HEK293 (cell line): ENCODE measurements around the gene DPYD.

Experiments
- BCL11A ChIP-seq: fragments of 450-650 bp; formaldehyde crosslinking; IDR thresholded peaks from 2 replicates; pipeline ENCODE4 v1.5.1; 2016; ENCODE audit warnings: low read depth, missing biosample characterization, missing genetic modification characterization
- KLF10 ChIP-seq: fragments of 450-650 bp; IDR thresholded peaks from 2 replicates; pipeline ENCODE4 v1.5.1; 2018; ENCODE audit warnings: missing biosample characterization, mild to moderate bottlenecking, missing genetic modification characterization
- REST ChIP-seq: fragments of 450-650 bp; formaldehyde crosslinking; IDR thresholded peaks from 2 replicates; pipeline ENCODE4 v1.5.1; 2016; ENCODE audit warnings: missing biosample characterization, missing genetic modification characterization
- ZBTB21 ChIP-seq: fragments of 450-650 bp; formaldehyde crosslinking; IDR thresholded peaks from 2 replicates; pipeline ENCODE4 v1.5.1; 2017; ENCODE audit warnings: missing biosample characterization, missing genetic modification characterization
- ZNF10 ChIP-seq: fragments of 450-650 bp; formaldehyde crosslinking; IDR thresholded peaks from 2 replicates; pipeline ENCODE4 v1.5.1; 2017; ENCODE audit warnings: missing biosample characterization, missing genetic modification characterization
- ZNF121 ChIP-seq: fragments of 450-650 bp; formaldehyde crosslinking; IDR thresholded peaks from 2 replicates; pipeline ENCODE4 v1.5.1; 2016; ENCODE audit warnings: missing biosample characterization, missing genetic modification characterization
- ZNF19 ChIP-seq: fragments of 450-650 bp; formaldehyde crosslinking; IDR thresholded peaks from 2 replicates; pipeline ENCODE4; 2016; ENCODE audit warnings: missing biosample characterization, missing genetic modification characterization, low read depth
- ZNF239 ChIP-seq: fragments of 450-650 bp; formaldehyde crosslinking; IDR thresholded peaks from 2 replicates; pipeline ENCODE4 v1.5.1; 2016; ENCODE audit warnings: missing biosample characterization, missing genetic modification characterization
- ZNF416 ChIP-seq: fragments of 450-650 bp; formaldehyde crosslinking; IDR thresholded peaks from 2 replicates; pipeline ENCODE4 v1.5.1; 2016; ENCODE audit warnings: missing biosample characterization, missing genetic modification characterization
- ZSCAN5A ChIP-seq: fragments of 450-650 bp; formaldehyde crosslinking; IDR thresholded peaks from 2 replicates; pipeline ENCODE4 v1.5.1; 2016; ENCODE audit warnings: missing biosample characterization, missing genetic modification characterization
- TF ChIP-seq, protein P1 (sequence below): fragments of 450-650 bp; formaldehyde crosslinking; IDR thresholded peaks from 2 replicates; pipeline ENCODE4 v1.5.1; 2016; ENCODE audit warnings: missing biosample characterization, missing genetic modification characterization
- TF ChIP-seq, protein P2 (sequence below): fragments of 450-650 bp; formaldehyde crosslinking; IDR thresholded peaks from 2 replicates; pipeline ENCODE4 v1.5.1; 2016; ENCODE audit warnings: missing biosample characterization, missing genetic modification characterization
- TF ChIP-seq, protein P3 (sequence below): IDR thresholded peaks from 2 replicates; pipeline ENCODE4 v1.6.1; 2011; ENCODE audit warnings: mild to moderate bottlenecking, low read depth, low read length, borderline replicate concordance
- TF ChIP-seq, protein P4 (sequence below): fragments of 450-650 bp; formaldehyde crosslinking; IDR thresholded peaks from 2 replicates; pipeline ENCODE4 v1.5.1; 2016; ENCODE audit warnings: missing biosample characterization, missing genetic modification characterization

DNA sequence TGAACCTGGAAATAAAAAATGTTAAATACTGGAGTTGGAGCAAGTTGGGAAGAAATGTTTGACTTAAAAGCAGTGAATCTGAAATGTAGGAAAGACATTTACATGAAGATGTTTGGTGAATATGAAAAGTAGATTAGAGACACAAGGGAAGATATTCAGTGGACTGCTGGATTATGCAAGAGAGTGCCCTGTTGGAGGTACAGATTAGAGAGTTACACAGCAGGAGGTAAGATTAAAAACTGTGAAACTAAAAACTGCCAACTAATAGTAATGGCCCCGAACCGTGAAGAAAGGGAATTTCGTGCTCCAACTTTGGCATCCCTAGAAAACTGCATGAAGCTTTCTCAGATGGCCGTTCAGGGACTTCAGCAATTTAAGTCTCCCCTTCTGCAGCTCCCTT is 375.4 kb downstream of the DPYD start:
- TF ChIP-seq ZNF10 (tag by site-specific recombination), result no peak
- TF ChIP-seq, protein P1, sequence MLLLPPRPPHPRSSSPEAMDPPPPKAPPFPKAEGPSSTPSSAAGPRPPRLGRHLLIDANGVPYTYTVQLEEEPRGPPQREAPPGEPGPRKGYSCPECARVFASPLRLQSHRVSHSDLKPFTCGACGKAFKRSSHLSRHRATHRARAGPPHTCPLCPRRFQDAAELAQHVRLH (tag by site-specific recombination), result no peak
- no peak for TF ChIP-seq KLF10 (tag by site-specific recombination)
- TF ChIP-seq ZNF239, result no peak
- TF ChIP-seq, protein P2, sequence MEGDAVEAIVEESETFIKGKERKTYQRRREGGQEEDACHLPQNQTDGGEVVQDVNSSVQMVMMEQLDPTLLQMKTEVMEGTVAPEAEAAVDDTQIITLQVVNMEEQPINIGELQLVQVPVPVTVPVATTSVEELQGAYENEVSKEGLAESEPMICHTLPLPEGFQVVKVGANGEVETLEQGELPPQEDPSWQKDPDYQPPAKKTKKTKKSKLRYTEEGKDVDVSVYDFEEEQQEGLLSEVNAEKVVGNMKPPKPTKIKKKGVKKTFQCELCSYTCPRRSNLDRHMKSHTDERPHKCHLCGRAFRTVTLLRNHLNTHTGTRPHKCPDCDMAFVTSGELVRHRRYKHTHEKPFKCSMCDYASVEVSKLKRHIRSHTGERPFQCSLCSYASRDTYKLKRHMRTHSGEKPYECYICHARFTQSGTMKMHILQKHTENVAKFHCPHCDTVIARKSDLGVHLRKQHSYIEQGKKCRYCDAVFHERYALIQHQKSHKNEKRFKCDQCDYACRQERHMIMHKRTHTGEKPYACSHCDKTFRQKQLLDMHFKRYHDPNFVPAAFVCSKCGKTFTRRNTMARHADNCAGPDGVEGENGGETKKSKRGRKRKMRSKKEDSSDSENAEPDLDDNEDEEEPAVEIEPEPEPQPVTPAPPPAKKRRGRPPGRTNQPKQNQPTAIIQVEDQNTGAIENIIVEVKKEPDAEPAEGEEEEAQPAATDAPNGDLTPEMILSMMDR (tag by site-specific recombination), result no peak
- TF ChIP-seq ZBTB21, result no peak
- TF ChIP-seq ZNF121 (tag by site-specific recombination), result no peak
- TF ChIP-seq REST (tag by site-specific recombination), result no peak
- TF ChIP-seq, protein P3, sequence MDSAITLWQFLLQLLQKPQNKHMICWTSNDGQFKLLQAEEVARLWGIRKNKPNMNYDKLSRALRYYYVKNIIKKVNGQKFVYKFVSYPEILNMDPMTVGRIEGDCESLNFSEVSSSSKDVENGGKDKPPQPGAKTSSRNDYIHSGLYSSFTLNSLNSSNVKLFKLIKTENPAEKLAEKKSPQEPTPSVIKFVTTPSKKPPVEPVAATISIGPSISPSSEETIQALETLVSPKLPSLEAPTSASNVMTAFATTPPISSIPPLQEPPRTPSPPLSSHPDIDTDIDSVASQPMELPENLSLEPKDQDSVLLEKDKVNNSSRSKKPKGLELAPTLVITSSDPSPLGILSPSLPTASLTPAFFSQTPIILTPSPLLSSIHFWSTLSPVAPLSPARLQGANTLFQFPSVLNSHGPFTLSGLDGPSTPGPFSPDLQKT, result no peak
- TF ChIP-seq ZNF19 (tag by site-specific recombination), result no peak
- TF ChIP-seq BCL11A (tag by site-specific recombination), result no peak
- TF ChIP-seq ZSCAN5A (tag by site-specific recombination), result no peak
- TF ChIP-seq, protein P4, sequence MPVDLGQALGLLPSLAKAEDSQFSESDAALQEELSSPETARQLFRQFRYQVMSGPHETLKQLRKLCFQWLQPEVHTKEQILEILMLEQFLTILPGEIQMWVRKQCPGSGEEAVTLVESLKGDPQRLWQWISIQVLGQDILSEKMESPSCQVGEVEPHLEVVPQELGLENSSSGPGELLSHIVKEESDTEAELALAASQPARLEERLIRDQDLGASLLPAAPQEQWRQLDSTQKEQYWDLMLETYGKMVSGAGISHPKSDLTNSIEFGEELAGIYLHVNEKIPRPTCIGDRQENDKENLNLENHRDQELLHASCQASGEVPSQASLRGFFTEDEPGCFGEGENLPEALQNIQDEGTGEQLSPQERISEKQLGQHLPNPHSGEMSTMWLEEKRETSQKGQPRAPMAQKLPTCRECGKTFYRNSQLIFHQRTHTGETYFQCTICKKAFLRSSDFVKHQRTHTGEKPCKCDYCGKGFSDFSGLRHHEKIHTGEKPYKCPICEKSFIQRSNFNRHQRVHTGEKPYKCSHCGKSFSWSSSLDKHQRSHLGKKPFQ (tag by site-specific recombination), result no peak
- TF ChIP-seq ZNF416 (tag by site-specific recombination), result no peak
